K562 (cell line): Measurements from ENCODE around the gene ZNF821. TPM values are rescaled to one million over a fixed set of nuclear protein-coding genes. Genes with fewer than 3 reads are reported as not detected.
A peak's percentile ranks its signal among the peaks of the same experiment; 100 is the strongest.

Source experiments
- ATAC-seq: fragments of 200-7000 bp; cut with Tn5 transposase; 3 replicates; pipeline ENCODE4 v1.9.1; 2020; ENCODE audit warnings: moderate library complexity
- BruUV-seq: library from RNA; stranded (reverse); fragments of 400-500 nt; replicated peaks from 2 replicates; lab custom pipeline; 2021; lab: Mats Ljungman, UMichigan
- CTCF ChIA-PET: fragments of 300-600 bp; formaldehyde crosslinking; extraction: SDS; loops from one replicate; lab custom pipeline; 2021; ENCODE audit warnings: low intra/inter-chr PET ratio; lab: Yijun Ruan, JAX
- POLR2A ChIA-PET: fragments of 300-600, 350-650 bp; sonication (Branson Sonifier 250); formaldehyde crosslinking; extraction: SDS; loops from one replicate; lab custom pipeline; 2021; ENCODE audit warnings: antibody characterized with exemption, inconsistent platforms; lab: Yijun Ruan, JAX
- DNase-seq, 4 experiments: peaks; one replicate each; pipeline versions ENCODE4 v3.0.0 to v3.0.0-alpha.2; 2011 to 2018; ENCODE audit warnings: low spot score in 3 of 4, mixed read lengths in 3 of 4; ENCODE audit errors: extremely low read depth in 1 of 4
- FAIRE-seq: peaks from 2 replicates; lab custom pipeline; 2011; peaks lifted over from hg19 to GRCh38; lab: Jason Lieb, UNC
- H2AFZ ChIP-seq: 2 replicates; pipeline ENCODE4 v1.6.0; 2011; ENCODE audit warnings: low read depth, low read length, control low read depth, inconsistent platforms
- H3K27ac ChIP-seq: fragments of 200-600 bp; 3 replicates; pipeline ENCODE4 v1.8.0; 2011; ENCODE audit warnings: low read depth, mild to moderate bottlenecking, control low read depth, inconsistent platforms, low read length, moderate library complexity, mixed read lengths; ENCODE audit errors: extremely low read depth
- H3K27me3 ChIP-seq, 2 experiments: fragments of 300-600 bp in 1 of 2; 2 replicates in 1 of 2; 3 replicates in 1 of 2; pipeline versions ENCODE4 v1.6.0 to v1.8.0; 2011; ENCODE audit warnings: inconsistent platforms in 2 of 2, low read length in 2 of 2, mild to moderate bottlenecking in 1 of 2, mixed read lengths in 1 of 2, moderate library complexity in 1 of 2; ENCODE audit not compliant: control insufficient read depth in 2 of 2, insufficient read depth in 2 of 2
- H3K36me3 ChIP-seq: fragments of 300-600 bp; 3 replicates; pipeline ENCODE4 v1.8.0; 2011; ENCODE audit warnings: mild to moderate bottlenecking, low read length, inconsistent platforms; ENCODE audit not compliant: control insufficient read depth, insufficient read depth
- H3K4me1 ChIP-seq, 2 experiments: fragments of 200-600 bp in 1 of 2; replicated peaks in 1 of 2; 2 replicates in 1 of 2; 3 replicates in 1 of 2; pipeline versions ENCODE4 v1.5.1 to v1.8.0; 2011; ENCODE audit warnings: inconsistent platforms in 2 of 2, low read length in 2 of 2, mild to moderate bottlenecking in 1 of 2, mixed read lengths in 1 of 2, moderate library complexity in 1 of 2; ENCODE audit not compliant: control insufficient read depth in 2 of 2, insufficient read depth in 2 of 2
- H3K4me2 ChIP-seq: 2 replicates; pipeline ENCODE4 v1.6.1; 2011; ENCODE audit warnings: low read length, control low read depth, inconsistent platforms, mixed read lengths; ENCODE audit not compliant: insufficient read depth
- H3K4me3 ChIP-seq: fragments of 200-600 bp; sonication (generic), shearing (Covaris generic); 2 replicates; pipeline ENCODE4 v1.5.1; 2016; ENCODE audit warnings: control low read depth, inconsistent platforms
- H3K79me2 ChIP-seq: fragments of 200-600 bp; 3 replicates; pipeline ENCODE4 v1.8.0; 2011; ENCODE audit warnings: low read length, inconsistent platforms; ENCODE audit not compliant: control insufficient read depth, insufficient read depth
- H3K9ac ChIP-seq, 2 experiments: 2 replicates each; pipeline versions ENCODE4 v1.6.0 to v1.6.1; 2011; ENCODE audit warnings: low read depth in 2 of 2, low read length in 2 of 2, control low read depth in 1 of 2, inconsistent platforms in 1 of 2, mild to moderate bottlenecking in 1 of 2, mixed read lengths in 1 of 2; ENCODE audit not compliant: insufficient read depth in 1 of 2
- H3K9me1 ChIP-seq: one replicate; pipeline ENCODE4 v1.6.0; 2011; ENCODE audit warnings: inconsistent platforms, mild to moderate bottlenecking, low read length, moderate library complexity; ENCODE audit not compliant: control insufficient read depth, insufficient read depth
- H3K9me3 ChIP-seq: replicated peaks from 2 replicates; pipeline ENCODE4 v1.5.1; 2011; ENCODE audit warnings: low read depth, low read length, inconsistent platforms; ENCODE audit not compliant: control insufficient read depth, insufficient read depth
- H4K20me1 ChIP-seq: replicated peaks from 2 replicates; pipeline ENCODE4 v1.6.1; 2011; ENCODE audit warnings: low read length, inconsistent platforms, mixed read lengths; ENCODE audit not compliant: control insufficient read depth, insufficient read depth
- DNMT1 ChIP-seq: fragments of 450-650 bp; IDR thresholded peaks from 2 replicates; pipeline ENCODE4 v1.6.1; 2016; ENCODE audit warnings: antibody characterized with exemption, mild to moderate bottlenecking
- KHSRP ChIP-seq: fragments of 450-650 bp; IDR thresholded peaks from 2 replicates; pipeline ENCODE4 v1.6.1; 2017
- KLF10 ChIP-seq: fragments of 250-450 bp; sonication (Bioruptor Pico); IDR thresholded peaks from 2 replicates; pipeline ENCODE4 v1.6.1; 2021; ENCODE audit warnings: matching md5 sums
- NEUROD1 ChIP-seq: fragments of 150-350 bp; IDR thresholded peaks from 2 replicates; pipeline ENCODE4 v1.6.1; 2014; ENCODE audit warnings: borderline replicate concordance, low read length, low read depth; ENCODE audit not compliant: partially characterized antibody
- THRAP3 ChIP-seq: fragments of 450-650 bp; IDR thresholded peaks from 2 replicates; pipeline ENCODE4 v1.6.1; 2016; ENCODE audit warnings: mild to moderate bottlenecking, inconsistent platforms, borderline replicate concordance
- ZBTB9 ChIP-seq: fragments of 450-650 bp; formaldehyde crosslinking; IDR thresholded peaks from 2 replicates; pipeline ENCODE4 v1.4.0; 2020; ENCODE audit warnings: mild to moderate bottlenecking, moderate library complexity
- WGBS: fragments of 100-300 bp; shearing (Covaris generic); methylation state at CpG from one replicate; pipeline ENCODE4 v1.1.6; 2016; ENCODE audit warnings: low coverage, mixed read lengths; ENCODE audit not compliant: insufficient coverage; ENCODE audit errors: missing lambda C conversion rate; 5-methylcytosine and 5-hydroxymethylcytosine counted together
- in situ Hi-C: fragments of 300-500 bp; cut with MboI; formaldehyde crosslinking; loops from 4 replicates; pipeline ENCODE4 v1.15.0; 2018; ENCODE audit warnings: inconsistent platforms, mixed read lengths
- intact Hi-C: fragments of 100-400 bp; cut with micrococcal nuclease; formaldehyde crosslinking; loops from 2 replicates; pipeline ENCODE4 v1.14.2; 2022
- polyA plus RNA-seq, 8 experiments: library from polyadenylated mRNA; depleted of rRNA in 4 of 8; stranded (reverse) in 5 of 8; unstranded in 3 of 8; fragments of >200 nt; fragmentation: Nextera tagmentation in 2 of 8; fragmentation: Illumina TruSeq in 1 of 8; extraction: Ambion mirVana in 2 of 8; extraction: Trizol in 1 of 8; gene quantifications; 2 replicates each; pipeline versions ENCODE4 v1.2.1 to v1.2.3, GENCODE V29; 2011 to 2014; ENCODE audit warnings: inconsistent platforms in 1 of 8, missing spikeins in 1 of 8
- total RNA-seq, 7 experiments: library from RNA; depleted of rRNA in 6 of 7; stranded (reverse); fragments of >200 nt in 6 of 7; fragmentation: Illumina TruSeq in 2 of 7; extraction: Trizol in 2 of 7; gene quantifications; 2 replicates each; pipeline versions ENCODE4 v1.2.1 to v1.2.3, GENCODE V29; 2011 to 2021; ENCODE audit warnings: low replicate concordance in 1 of 7
- TF ChIP-seq, protein P1 (sequence below): fragments of 250-450 bp; sonication (Bioruptor Pico); IDR thresholded peaks from 2 replicates; pipeline ENCODE4 v1.8.0; 2022; ENCODE audit warnings: inconsistent platforms

Gene ZNF821
- total and polyA plus RNA-seq, 9 of the 15 experiments (the other 6 are each of a cell fraction or from before 2014, with no cell fraction given), result 0.38 to 5.6 (median 3.6) TPM

GRCh38 chr16:71853413-71853812 is 30.6 kb downstream of the ZNF821 start:
- Histone ChIP-seq H2AFZ (no peak overlapping the region), H3K9me1 (peaks cover 3% of the 10 kb centered on the region), H3K4me3 (no peak overlapping the region), H3K36me3 (peaks cover 57% of the 10 kb centered on the region), H3K27me3 (no peaks in the 10 kb centered on the region), H3K9me3 (no peaks in the 10 kb centered on the region), H3K79me2 (no peaks in the 10 kb centered on the region; the same call in 2 of the 3 replicates), H4K20me1 (peaks cover 4% of the 10 kb centered on the region), H3K9ac (no peak overlapping the region; a peak in 1 of 4 replicates), H3K4me1 (no peaks in the 10 kb centered on the region; a peak in 1 of 5 replicates), H3K27ac (no peak overlapping the region), H3K4me2 (no peak overlapping the region)
- in situ Hi-C loops (no loop called here), intact Hi-C loops (no loop called here)
- DNase-seq (no peak), FAIRE-seq (no peak), ATAC-seq (no peak)
- BruUV-seq, result no TSS peak
- 68% methylated on average over 3 of the region's 4 CpGs for WGBS
- ChIA-PET POLR2A (interaction anchor here (0.9 to 2.2 kb wide), 4 partner anchors 8 to 30 kb away, joined by 3 to 18 read pairs (median 4); no protein-coding TSS in a partner anchor), CTCF (no interaction called here)
- TF ChIP-seq THRAP3 (no peak), KLF10 (CRISPR knock-in tag) (no peak)

- FAIRE-seq, result no peak
- 95% methylated on average over 4 of the region's 4 CpGs for WGBS
- intact Hi-C loops, result no loop called here
- ATAC-seq, result no peak
- Histone ChIP-seq H3K9me3 (no peaks in the 10 kb centered on the region), H3K36me3 (peaks cover 63% of the 10 kb centered on the region), H3K4me2 (no peak overlapping the region), H3K27ac (no peak overlapping the region), H3K9ac (0 out of 4 replicates have a peak overlapping the region, but pooled peaks of 1 of the 2 experiments have one; percentile 48), H3K9me1 (peaks cover 3% of the 10 kb centered on the region), H2AFZ (no peak overlapping the region), H4K20me1 (peaks cover 4% of the 10 kb centered on the region), H3K27me3 (no peaks in the 10 kb centered on the region), H3K4me3 (no peak overlapping the region), H3K4me1 (no peaks in the 10 kb centered on the region; a peak in 1 of 5 replicates), H3K79me2 (peaks cover 6% of the 10 kb centered on the region)
- POLR2A ChIA-PET, result interaction anchor here (0.7 to 2.2 kb wide), 5 partner anchors 9 to 172 kb away, joined by 3 to 18 read pairs (median 3); no protein-coding TSS in a partner anchor
- DNase-seq, result no peak
- no TSS peak for BruUV-seq
- CTCF ChIA-PET, result no interaction called here
- in situ Hi-C loops, result no loop called here
- TF ChIP-seq, protein P1, sequence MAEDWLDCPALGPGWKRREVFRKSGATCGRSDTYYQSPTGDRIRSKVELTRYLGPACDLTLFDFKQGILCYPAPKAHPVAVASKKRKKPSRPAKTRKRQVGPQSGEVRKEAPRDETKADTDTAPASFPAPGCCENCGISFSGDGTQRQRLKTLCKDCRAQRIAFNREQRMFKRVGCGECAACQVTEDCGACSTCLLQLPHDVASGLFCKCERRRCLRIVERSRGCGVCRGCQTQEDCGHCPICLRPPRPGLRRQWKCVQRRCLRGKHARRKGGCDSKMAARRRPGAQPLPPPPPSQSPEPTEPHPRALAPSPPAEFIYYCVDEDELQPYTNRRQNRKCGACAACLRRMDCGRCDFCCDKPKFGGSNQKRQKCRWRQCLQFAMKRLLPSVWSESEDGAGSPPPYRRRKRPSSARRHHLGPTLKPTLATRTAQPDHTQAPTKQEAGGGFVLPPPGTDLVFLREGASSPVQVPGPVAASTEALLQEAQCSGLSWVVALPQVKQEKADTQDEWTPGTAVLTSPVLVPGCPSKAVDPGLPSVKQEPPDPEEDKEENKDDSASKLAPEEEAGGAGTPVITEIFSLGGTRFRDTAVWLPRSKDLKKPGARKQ (CRISPR knock-in tag), result no peak
- no peak for TF ChIP-seq KHSRP
- TF ChIP-seq ZBTB9 (CRISPR knock-in tag), result no peak
- TF ChIP-seq DNMT1, result no peak
- TF ChIP-seq NEUROD1, result no peak
- TF ChIP-seq, all 486 proteins: peak for 0
These were observed 31.4 kb downstream of the ZNF821 start for GRCh38 chr16:71852561-71852960.
